T-cell (primary cell): ENCODE measurements around the gene COL15A1. TPM values are rescaled to one million over a fixed set of nuclear protein-coding genes. Genes with fewer than 3 reads are reported as not detected.
A peak's percentile ranks its signal among the peaks of the same experiment; 100 is the strongest.

ENCODE experiments used
- ATAC-seq, 4 experiments: fragments of 200-7000 bp in 3 of 4; fragments of 150-1000 bp in 1 of 4; cut with Tn5 transposase; replicated peaks in 1 of 4; 1 replicate in 3 of 4; 2 replicates in 1 of 4; pipeline ENCODE4 v1.10.0; 2021; ENCODE audit warnings: moderate library complexity in 3 of 4, mild to moderate bottlenecking in 2 of 4, moderate number of reproducible peaks in 1 of 4
- CTCF ChIA-PET, 2 donors: fragments of 300-600 bp; sonication (Branson Sonifier 250); formaldehyde crosslinking; loops; one replicate each; lab custom pipeline; 2022; ENCODE audit warnings: antibody characterized with exemption in 2 of 2; lab: Charles Lee
- POLR2A ChIA-PET, 2 donors: fragments of 300-600 bp; sonication (Branson Sonifier 250); formaldehyde crosslinking; loops; one replicate each; lab custom pipeline; 2022; ENCODE audit warnings: antibody characterized with exemption in 2 of 2; lab: Charles Lee
- DNase-seq, 35 experiments: peaks; one replicate each; pipeline versions ENCODE4 v3.0.0 to v3.0.0-alpha.2; 2013 to 2023
- H3K27ac ChIP-seq: one replicate; pipeline ENCODE4 v1.5.1; 2013; ENCODE audit warnings: low read length
- H3K27me3 ChIP-seq, 2 experiments: replicated peaks in 1 of 2; 1 replicate in 1 of 2; 2 replicates in 1 of 2; pipeline versions ENCODE4 v1.6.1 to v1.7.0; 2013; ENCODE audit warnings: low read length in 1 of 2, mixed read lengths in 1 of 2; ENCODE audit not compliant: control insufficient read depth in 2 of 2, insufficient read depth in 2 of 2; ENCODE audit errors: extremely low read depth in 1 of 2
- H3K36me3 ChIP-seq, 2 donors: 1 replicate in 1 of 2; 2 replicates in 1 of 2; pipeline versions ENCODE4 v1.6.1 to v1.7.0; 2013; ENCODE audit warnings: low read length in 1 of 2; ENCODE audit not compliant: control insufficient read depth in 2 of 2, insufficient read depth in 1 of 2; ENCODE audit errors: extremely low read depth in 1 of 2
- H3K4me1 ChIP-seq, 2 experiments: 1 replicate in 1 of 2; 2 replicates in 1 of 2; pipeline versions ENCODE4 v1.6.1 to v1.7.0; 2013; ENCODE audit warnings: low read length in 2 of 2, mixed read lengths in 1 of 2; ENCODE audit not compliant: insufficient read depth in 2 of 2, control insufficient read depth in 1 of 2; ENCODE audit errors: extremely low read depth in 1 of 2
- H3K4me3 ChIP-seq, 2 donors: 1 replicate in 1 of 2; 2 replicates in 1 of 2; pipeline versions ENCODE4 v1.5.1 to v1.7.0; 2013; ENCODE audit warnings: mild to moderate bottlenecking in 2 of 2, low read length in 1 of 2, moderate library complexity in 1 of 2; ENCODE audit not compliant: control insufficient read depth in 1 of 2; ENCODE audit errors: extremely low read depth in 1 of 2
- H3K9me3 ChIP-seq: 2 replicates; pipeline ENCODE4 v1.7.0; 2013
- H3K27ac Mint-ChIP-seq, 2 donors: one replicate each; pipeline ENCODE4 v1.8.0; 2020 to 2021; ENCODE audit warnings: mild to moderate bottlenecking in 2 of 2, mixed read lengths in 2 of 2
- H3K27me3 Mint-ChIP-seq, 2 donors: one replicate each; pipeline ENCODE4 v1.8.0; 2021 to 2022; ENCODE audit warnings: mixed read lengths in 2 of 2
- H3K36me3 Mint-ChIP-seq: one replicate; pipeline ENCODE4 v1.8.0; 2021; ENCODE audit warnings: mixed read lengths
- H3K4me1 Mint-ChIP-seq, 3 donors: one replicate each; pipeline ENCODE4 v1.8.0; 2020 to 2022; ENCODE audit warnings: mixed read lengths in 3 of 3, mild to moderate bottlenecking in 1 of 3
- H3K4me3 Mint-ChIP-seq, 3 donors: one replicate each; pipeline ENCODE4 v1.8.0; 2020 to 2022; ENCODE audit warnings: mild to moderate bottlenecking in 3 of 3, mixed read lengths in 3 of 3, moderate library complexity in 3 of 3
- H3K9me3 Mint-ChIP-seq, 3 donors: one replicate each; pipeline ENCODE4 v1.8.0; 2020 to 2022; ENCODE audit warnings: mixed read lengths in 3 of 3
- WGBS: methylation state at CpG from one replicate; pipeline ENCODE4 v1.1.5; 2013; ENCODE audit warnings: missing lambda C conversion rate; ENCODE audit not compliant: insufficient coverage; 5-methylcytosine and 5-hydroxymethylcytosine counted together
- total RNA-seq, 35 experiments: library from RNA in 6 of 35; stranded (reverse) in 6 of 35; fragments of 120-200 nt in 1 of 35; gene quantifications; one replicate each; pipeline versions ENCODE4 v1.2.1 to v1.2.4 and lab custom pipeline; 2013 to 2026

Gene COL15A1
- total RNA-seq, 5 donors from 2014 or later (not counting 1 experiment from before 2014, with no cell fraction given): 0.15 to 0.20 (median 0.19) TPM; not detected in 2

DNA sequence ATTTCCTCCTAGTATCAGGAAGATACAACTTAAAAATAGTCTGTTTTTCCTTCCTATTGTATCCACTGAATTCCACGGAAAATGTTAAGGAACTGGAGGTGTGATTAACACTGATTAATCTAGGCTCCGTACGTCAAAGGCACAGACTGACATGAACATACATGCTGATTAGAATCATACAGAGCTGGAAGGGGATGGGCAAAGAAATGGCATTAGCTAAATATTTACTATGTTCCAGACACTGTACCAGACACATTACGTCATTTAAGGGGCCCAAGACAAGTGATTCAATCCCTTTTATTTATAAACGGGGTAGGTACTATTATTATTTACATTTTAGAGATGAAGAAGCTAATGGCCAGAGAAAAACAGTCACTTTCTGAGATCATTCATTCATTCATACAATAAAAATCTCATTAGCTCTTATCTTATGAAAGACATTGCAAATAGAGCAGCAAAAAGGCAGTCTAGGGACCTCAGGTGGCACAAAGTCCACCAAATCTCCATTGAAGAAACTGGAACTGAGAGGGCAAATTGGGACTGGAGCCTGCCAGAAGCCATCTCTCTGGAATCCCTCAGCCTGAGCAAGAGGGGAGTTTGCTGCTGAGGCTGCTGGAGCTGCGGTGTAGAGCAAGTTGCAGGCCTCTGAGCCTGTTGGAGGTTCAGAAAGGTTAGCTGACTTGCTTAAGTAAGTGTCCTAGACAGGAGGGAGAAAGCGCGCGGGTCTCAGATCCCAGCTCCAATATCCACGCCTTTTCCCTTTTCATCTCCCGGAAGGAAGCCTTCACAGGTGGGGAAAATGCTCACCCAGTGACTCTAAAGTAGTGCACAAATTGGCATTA is 159.6 kb downstream of the COL15A1 start:
- WGBS: no CpG with 5 or more reads among the region's 11 CpGs
- H3K36me3 Mint-ChIP-seq: no peaks in the 10 kb centered on the region
- peak overlapping the region; percentile 95 to 97 for H3K27ac Mint-ChIP-seq
- no peak for DNase-seq
- no peak for ATAC-seq
- Histone ChIP-seq H3K36me3 (no peaks in the 10 kb centered on the region), H3K27me3 (no peaks in the 10 kb centered on the region), H3K27ac (peak overlapping the region; percentile 74), H3K4me3 (no peak overlapping the region), H3K9me3 (no peaks in the 10 kb centered on the region), H3K4me1 (peaks cover 24 to 27% of the 10 kb centered on the region in 2 experiments)
- peak overlapping the region; percentile 90 to 94 (median 92) for H3K4me3 Mint-ChIP-seq
- peaks cover 45 to 66% (median 53%) of the 10 kb centered on the region in 3 donors for H3K4me1 Mint-ChIP-seq
- ChIA-PET CTCF (interaction anchor here (0.6 to 2.6 kb wide), 13 partner anchors 10 to 256 kb away, joined by 3 to 10 read pairs (median 3); no protein-coding TSS in a partner anchor), POLR2A (interaction anchor here (0.7 to 1.7 kb wide), 4 partner anchors 10 to 86 kb away, joined by 3 to 11 read pairs (median 4); no protein-coding TSS in a partner anchor)
- H3K27me3 Mint-ChIP-seq: no peaks in the 10 kb centered on the region
- peaks cover 0 to 11% (median 0%) of the 10 kb centered on the region in 3 donors for H3K9me3 Mint-ChIP-seq

DNA sequence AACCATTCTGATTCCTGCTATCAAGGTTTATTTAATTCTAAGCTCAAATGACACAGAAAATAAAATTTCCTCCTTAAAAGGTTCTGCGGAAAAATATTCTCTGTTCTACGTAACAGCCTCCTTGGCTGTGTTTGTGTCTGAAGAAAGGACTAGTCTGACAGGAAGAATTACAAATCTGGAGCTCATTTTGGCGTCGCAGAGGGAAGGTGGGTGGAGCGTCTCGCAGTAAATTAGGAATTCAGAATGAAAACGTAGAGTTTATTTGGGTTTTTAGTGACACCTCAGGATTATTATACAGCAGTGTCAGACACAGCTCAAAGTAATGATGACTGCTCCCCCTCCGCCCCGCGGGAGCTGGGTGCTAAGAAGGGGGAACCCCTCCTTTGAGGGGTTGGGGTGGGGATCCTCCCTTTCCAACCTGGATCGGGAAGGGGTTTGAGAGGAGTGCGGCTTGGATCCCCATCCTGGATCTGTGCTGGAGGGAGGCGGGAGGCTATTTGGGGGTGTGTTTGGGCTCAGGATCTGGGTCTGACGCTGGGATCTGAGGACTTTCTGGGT is 160.3 kb downstream of the COL15A1 start:
- Histone ChIP-seq H3K27ac (peak overlapping the region; percentile 74), H3K4me3 (peak overlapping the region; percentile 56 to 61), H3K9me3 (no peaks in the 10 kb centered on the region), H3K4me1 (peaks cover 30 to 33% of the 10 kb centered on the region in 2 experiments), H3K27me3 (no peaks in the 10 kb centered on the region), H3K36me3 (no peaks in the 10 kb centered on the region)
- POLR2A ChIA-PET: interaction anchor here (1.0 to 1.7 kb wide), 4 partner anchors 9 to 46 kb away, joined by 3 to 11 read pairs (median 4); no protein-coding TSS in a partner anchor
- CTCF ChIA-PET: interaction anchor here (0.6 to 2.6 kb wide), 11 partner anchors 9 to 129 kb away, joined by 3 to 8 read pairs (median 3); no protein-coding TSS in a partner anchor
- peak in 7 of 35 experiments; percentile 1 to 33 (median 16) for DNase-seq
- Mint-ChIP-seq H3K27ac (peak overlapping the region; percentile 95 to 97), H3K27me3 (no peaks in the 10 kb centered on the region), H3K9me3 (peaks cover 0 to 10% (median 0%) of the 10 kb centered on the region in 3 donors), H3K4me1 (peaks cover 52 to 68% (median 60%) of the 10 kb centered on the region in 3 donors), H3K4me3 (peak overlapping the region; percentile 90 to 94 (median 92)), H3K36me3 (no peaks in the 10 kb centered on the region)
- WGBS: 47% methylated on average over 8 of the region's 14 CpGs
- ATAC-seq: no peak

DNA sequence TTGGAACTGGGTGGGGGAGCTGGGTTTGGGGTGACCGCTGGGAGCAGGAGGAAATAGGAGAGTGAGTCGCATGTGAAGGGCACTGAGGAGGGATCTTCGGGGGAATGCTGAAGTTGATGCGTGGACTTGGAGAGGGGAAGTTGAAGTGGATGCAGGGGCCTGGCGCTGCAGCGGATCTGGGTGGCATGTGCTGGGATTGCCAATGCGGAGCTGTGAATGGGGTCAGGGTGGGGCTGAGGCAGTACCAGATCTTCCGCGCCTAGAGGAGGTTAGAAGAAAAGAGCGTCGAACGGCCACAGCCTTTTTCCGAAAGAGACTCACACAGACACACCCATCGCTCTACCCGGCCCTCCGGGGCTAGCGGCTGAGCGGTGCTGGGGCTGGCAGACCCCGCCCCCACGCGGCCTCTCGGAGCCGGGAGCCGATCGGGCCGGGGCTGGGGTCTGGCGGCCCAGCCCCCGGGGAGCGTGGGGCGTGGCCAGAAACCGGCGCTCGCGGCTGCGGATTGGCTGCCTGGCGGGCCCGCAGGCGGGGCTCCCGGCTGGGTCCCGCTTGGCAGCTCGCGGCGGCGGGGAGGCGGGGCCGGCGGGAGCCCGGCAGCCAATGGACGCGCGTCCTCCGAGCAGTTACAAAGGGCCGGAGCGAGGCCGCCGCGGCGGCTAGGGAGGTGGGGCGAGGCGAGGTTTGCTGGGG is 160.9 kb downstream of the COL15A1 start, which contains the start of gene TGFBR1:
Gene TGFBR1, plus strand, starts transcription at position 655 of the 693 bp plus-strand sequence. CDS start 93 bp downstream, outside the sequence.
- under 1% methylated on average over 49 of the region's 60 CpGs for WGBS
- Mint-ChIP-seq H3K36me3 (no peaks in the 10 kb centered on the region), H3K9me3 (peaks cover 0 to 4% (median 0%) of the 10 kb centered on the region in 3 donors), H3K4me1 (peaks cover 53 to 68% (median 61%) of the 10 kb centered on the region in 3 donors), H3K27me3 (no peaks in the 10 kb centered on the region), H3K4me3 (peak within 1 kb of the TSS; percentile 90 to 94 (median 92)), H3K27ac (peak within 1 kb of the TSS; percentile 95 to 97)
- H3K36me3 ChIP-seq: no peaks in the 10 kb centered on the region
- CTCF ChIA-PET: interaction anchor here (0.6 to 2.6 kb wide), 8 partner anchors 10 to 104 kb away, joined by 3 to 8 read pairs (median 4); no protein-coding TSS in a partner anchor
- POLR2A ChIA-PET: interaction anchor here (0.6 to 1.7 kb wide), 6 partner anchors 12 to 1202 kb away, joined by 3 to 11 read pairs (median 5); no protein-coding TSS in a partner anchor
- no peaks in the 10 kb centered on the region for H3K9me3 ChIP-seq
- peak within 1 kb of the TSS; percentile 85 to 86 for H3K4me3 ChIP-seq
- peak within 1 kb of the TSS; percentile 74 for H3K27ac ChIP-seq
- no peaks in the 10 kb centered on the region for H3K27me3 ChIP-seq
- H3K4me1 ChIP-seq: peaks cover 37% of the 10 kb centered on the region in 2 experiments
- DNase-seq: peak; percentile 75 to 95 (median 87)
- ATAC-seq: peak; percentile 86 to 91 (median 88)

DNA sequence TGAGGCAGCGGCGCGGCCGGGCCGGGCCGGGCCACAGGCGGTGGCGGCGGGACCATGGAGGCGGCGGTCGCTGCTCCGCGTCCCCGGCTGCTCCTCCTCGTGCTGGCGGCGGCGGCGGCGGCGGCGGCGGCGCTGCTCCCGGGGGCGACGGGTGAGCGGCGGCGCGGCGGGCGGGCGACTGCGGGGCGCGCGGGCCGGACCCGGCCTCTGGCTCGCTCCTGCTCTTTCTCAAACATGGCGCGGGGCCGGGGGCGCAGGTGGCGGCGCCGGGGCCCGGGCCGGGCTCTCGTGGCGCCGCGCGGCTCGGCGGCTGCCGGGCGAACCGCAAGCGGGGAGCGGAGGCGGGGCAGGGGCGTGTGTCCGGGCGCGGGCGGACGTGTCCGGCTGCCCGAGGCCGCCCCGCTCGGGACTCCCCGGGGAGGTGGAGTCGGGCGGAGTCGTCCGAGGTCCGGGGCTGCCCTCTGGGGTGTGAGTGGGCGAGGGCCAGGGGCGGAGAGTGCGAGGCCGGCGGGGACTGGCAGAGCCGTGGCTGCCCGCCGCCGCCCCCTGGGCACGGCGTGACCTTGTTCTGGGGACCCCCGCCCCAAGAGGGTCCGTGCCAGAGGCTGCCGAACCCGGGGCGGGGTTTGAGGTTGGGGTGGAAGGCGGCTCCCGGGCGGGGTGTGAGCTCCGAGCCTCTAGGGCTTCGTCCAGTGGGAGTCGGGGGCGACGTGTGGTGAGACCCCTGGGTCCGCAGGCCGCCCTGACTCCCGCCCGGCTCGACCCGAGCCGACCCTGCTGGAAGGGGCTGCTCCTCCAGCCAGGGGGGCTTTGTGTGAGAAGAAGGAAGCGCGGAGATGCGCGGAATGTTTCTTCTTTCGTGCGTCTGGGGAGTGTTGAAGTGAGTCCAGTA is 161.7 kb downstream of the COL15A1 start:
- peaks cover 58 to 68% (median 64%) of the 10 kb centered on the region in 3 donors for H3K4me1 Mint-ChIP-seq
- peak overlapping the region; percentile 87 to 94 (median 87) for H3K4me3 Mint-ChIP-seq
- H3K9me3 Mint-ChIP-seq: no peaks in the 10 kb centered on the region
- Histone ChIP-seq H3K9me3 (no peaks in the 10 kb centered on the region), H3K4me3 (peak overlapping the region; percentile 85 to 86), H3K27me3 (no peaks in the 10 kb centered on the region), H3K4me1 (peaks cover 38 to 44% of the 10 kb centered on the region in 2 experiments), H3K27ac (peak overlapping the region; percentile 61), H3K36me3 (no peaks in the 10 kb centered on the region)
- ATAC-seq (peak in 3 of 4 experiments; percentile 15 to 24 (median 18)), DNase-seq (peak in 27 of 35 experiments; percentile 2 to 50 (median 17))
- no peaks in the 10 kb centered on the region for H3K27me3 Mint-ChIP-seq
- H3K27ac Mint-ChIP-seq: peak overlapping the region; percentile 75 to 90
- CTCF ChIA-PET: interaction anchor here in 1 of 2 donors (0.6 kb wide), 1 partner anchor 11 kb away, joined by 3 read pairs; no protein-coding TSS in a partner anchor
- WGBS: under 1% methylated on average over 113 of the region's 118 CpGs
- H3K36me3 Mint-ChIP-seq: no peaks in the 10 kb centered on the region
- POLR2A ChIA-PET: interaction anchor here (0.5 to 1.7 kb wide), 8 partner anchors 11 to 1203 kb away, joined by 3 to 11 read pairs (median 5); no protein-coding TSS in a partner anchor

DNA sequence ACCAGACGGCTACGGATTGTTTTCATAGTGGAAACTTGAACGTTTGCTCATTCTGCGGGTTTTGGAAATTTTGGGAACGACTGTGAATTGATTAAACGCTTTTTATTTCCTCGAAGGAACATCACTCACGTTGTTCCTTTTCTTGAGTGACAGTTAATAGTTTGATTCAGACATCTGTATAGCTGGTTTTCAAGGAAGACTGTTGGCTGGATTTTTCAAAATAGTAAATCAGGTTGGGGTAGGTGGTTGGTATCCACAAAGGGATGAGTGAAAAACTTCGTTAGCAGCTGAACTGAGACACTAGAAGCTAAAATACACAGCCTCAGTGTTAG is 162.3 kb downstream of the COL15A1 start:
- Mint-ChIP-seq H3K4me3 (peak overlapping the region; percentile 60 to 87 (median 87)), H3K36me3 (no peaks in the 10 kb centered on the region), H3K27ac (peak overlapping the region; percentile 75 to 90), H3K27me3 (no peaks in the 10 kb centered on the region), H3K9me3 (no peaks in the 10 kb centered on the region), H3K4me1 (peaks cover 62 to 71% (median 68%) of the 10 kb centered on the region in 3 donors)
- DNase-seq: no peak
- ChIA-PET CTCF (no interaction called here), POLR2A (interaction anchor here (0.5 to 0.6 kb wide), 2 partner anchors 12 to 35 kb away, joined by 3 to 6 read pairs; no protein-coding TSS in a partner anchor)
- no peaks in the 10 kb centered on the region for H3K36me3 ChIP-seq
- H3K9me3 ChIP-seq: no peaks in the 10 kb centered on the region
- H3K27me3 ChIP-seq: no peaks in the 10 kb centered on the region
- peak overlapping the region; percentile 61 for H3K27ac ChIP-seq
- peaks cover 40 to 51% of the 10 kb centered on the region in 2 experiments for H3K4me1 ChIP-seq
- peak overlapping the region; percentile 85 to 86 for H3K4me3 ChIP-seq
- no peak for ATAC-seq
- WGBS: 5% methylated on average over 8 of the region's 9 CpGs
